ENCODE results near the gene XAGE2.

XAGE2 gene

GRCh38 chrX:52424656-52425055, 55.8 kb downstream of the XAGE2 start:
- no peak for DNase-seq (ENCODE audit: low read depth in 3 of 3)
